H9 (cell line): Measurements from ENCODE around the gene ZNF248. TPM values are rescaled to one million over a fixed set of nuclear protein-coding genes. Genes with fewer than 3 reads are reported as not detected.

Source experiments
- DNase-seq: peaks from one replicate; pipeline ENCODE4 v3.0.0-alpha.2; 2017
- H2AFZ ChIP-seq: one replicate; pipeline ENCODE4 v1.6.1; 2013; ENCODE audit warnings: mild to moderate bottlenecking, low read length, control low read depth, moderate library complexity
- H2AK5ac ChIP-seq: 2 replicates; pipeline ENCODE4 v1.6.1; 2013; ENCODE audit warnings: low read length, control low read depth, mixed read lengths; ENCODE audit not compliant: insufficient read length
- H2BK120ac ChIP-seq: one replicate; pipeline ENCODE4 v1.6.1; 2013; ENCODE audit warnings: low read depth, mild to moderate bottlenecking, low read length, control low read depth, inconsistent platforms; ENCODE audit not compliant: poor library complexity, severe bottlenecking
- H2BK12ac ChIP-seq: 2 replicates; pipeline ENCODE4 v1.6.1; 2013; ENCODE audit warnings: low read length, control low read depth, mixed read lengths, low read depth; ENCODE audit not compliant: insufficient read length
- H2BK15ac ChIP-seq: 2 replicates; pipeline ENCODE4 v1.6.1; 2013; ENCODE audit warnings: low read depth, low read length, control low read depth
- H2BK20ac ChIP-seq: one replicate; pipeline ENCODE4 v1.6.1; 2013; ENCODE audit warnings: low read depth, mild to moderate bottlenecking, low read length, control low read depth, inconsistent platforms; ENCODE audit not compliant: poor library complexity, severe bottlenecking
- H2BK5ac ChIP-seq: 2 replicates; pipeline ENCODE4 v1.6.1; 2013; ENCODE audit warnings: low read length, control low read depth, mixed read lengths; ENCODE audit not compliant: insufficient read length
- H3K14ac ChIP-seq: 2 replicates; pipeline ENCODE4 v1.6.1; 2013; ENCODE audit warnings: low read length, control low read depth; ENCODE audit not compliant: insufficient read depth
- H3K18ac ChIP-seq: 2 replicates; pipeline ENCODE4 v1.6.1; 2013; ENCODE audit warnings: low read depth, mild to moderate bottlenecking, mixed read lengths, low read length, control low read depth; ENCODE audit not compliant: insufficient read length
- H3K23ac ChIP-seq: 2 replicates; pipeline ENCODE4 v1.6.1; 2013; ENCODE audit warnings: low read length, control low read depth, mixed read lengths, low read depth; ENCODE audit not compliant: insufficient read length
- H3K23me2 ChIP-seq: 2 replicates; pipeline ENCODE4 v1.6.1; 2013; ENCODE audit warnings: low read depth, mild to moderate bottlenecking, mixed read lengths, low read length, control low read depth; ENCODE audit not compliant: insufficient read length, poor library complexity, severe bottlenecking
- H3K27ac ChIP-seq: 2 replicates; pipeline ENCODE4 v1.5.1; 2013; ENCODE audit warnings: low read length, control low read depth, mixed read lengths, low read depth; ENCODE audit not compliant: insufficient read length
- H3K27me3 ChIP-seq: 2 replicates; pipeline ENCODE4 v1.6.1; 2013; ENCODE audit warnings: low read length, control low read depth, inconsistent platforms; ENCODE audit not compliant: insufficient read depth
- H3K4ac ChIP-seq: 2 replicates; pipeline ENCODE4 v1.6.1; 2013; ENCODE audit warnings: low read depth, mild to moderate bottlenecking, control low read depth, inconsistent platforms, low read length, moderate library complexity
- H3K4me1 ChIP-seq: 2 replicates; pipeline ENCODE4 v1.6.1; 2013; ENCODE audit warnings: low read length, control low read depth, inconsistent platforms; ENCODE audit not compliant: insufficient read depth
- H3K4me2 ChIP-seq: 2 replicates; pipeline ENCODE4 v1.6.1; 2013; ENCODE audit warnings: low read length, control low read depth, mixed read lengths; ENCODE audit not compliant: insufficient read length, insufficient read depth
- H3K56ac ChIP-seq: 2 replicates; pipeline ENCODE4 v1.6.1; 2013; ENCODE audit warnings: low read depth, mild to moderate bottlenecking, mixed read lengths, low read length, control low read depth; ENCODE audit not compliant: insufficient read length
- H3K79me1 ChIP-seq: 2 replicates; pipeline ENCODE4 v1.6.1; 2013; ENCODE audit warnings: low read depth, mild to moderate bottlenecking, moderate library complexity, low read length, control low read depth, inconsistent platforms; ENCODE audit not compliant: insufficient read depth, poor library complexity, severe bottlenecking
- H3K79me2 ChIP-seq: 2 replicates; pipeline ENCODE4 v1.6.1; 2013; ENCODE audit warnings: low read length, control low read depth, inconsistent platforms; ENCODE audit not compliant: insufficient read depth
- H3K9ac ChIP-seq: 2 replicates; pipeline ENCODE4 v1.6.1; 2013; ENCODE audit warnings: low read length, control low read depth, mixed read lengths; ENCODE audit not compliant: insufficient read length; ENCODE audit errors: extremely low read depth
- H3K9me3 ChIP-seq: one replicate; pipeline ENCODE4 v1.6.1; 2013; ENCODE audit warnings: low read depth, low read length, inconsistent platforms; ENCODE audit not compliant: control insufficient read depth
- H3T11ph ChIP-seq: one replicate; pipeline ENCODE4 v1.6.1; 2013; ENCODE audit warnings: mild to moderate bottlenecking, low read length, control low read depth, inconsistent platforms
- H4K20me1 ChIP-seq: one replicate; pipeline ENCODE4 v1.6.1; 2013; ENCODE audit not compliant: control insufficient read depth, insufficient read length, insufficient read depth
- H4K5ac ChIP-seq: 2 replicates; pipeline ENCODE4 v1.6.1; 2013; ENCODE audit warnings: low read depth, mild to moderate bottlenecking, mixed read lengths, low read length, control low read depth; ENCODE audit not compliant: insufficient read length
- H4K8ac ChIP-seq: replicated peaks from 2 replicates; pipeline ENCODE4 v1.6.1; 2013; ENCODE audit warnings: low read length, control low read depth, mixed read lengths, low read depth; ENCODE audit not compliant: insufficient read length
- H4K91ac ChIP-seq: 2 replicates; pipeline ENCODE4 v1.6.1; 2013; ENCODE audit warnings: low read depth, mild to moderate bottlenecking, moderate library complexity, mixed read lengths, low read length, control low read depth; ENCODE audit not compliant: insufficient read length
- H3K27ac Mint-ChIP-seq, 3 experiments: 2 replicates in 2 of 3; 3 replicates in 1 of 3; pipeline ENCODE4 v1.8.0; 2020 to 2021; ENCODE audit warnings: mixed read lengths in 3 of 3, mild to moderate bottlenecking in 1 of 3, moderate library complexity in 1 of 3
- H3K27me3 Mint-ChIP-seq: 2 replicates; pipeline ENCODE4 v1.8.0; 2021; ENCODE audit warnings: low read depth, mild to moderate bottlenecking, moderate library complexity, mixed read lengths
- H3K36me3 Mint-ChIP-seq, 3 experiments: 2 replicates in 2 of 3; 3 replicates in 1 of 3; pipeline ENCODE4 v1.8.0; 2020 to 2021; ENCODE audit warnings: low read depth in 3 of 3, mixed read lengths in 3 of 3; ENCODE audit not compliant: insufficient read depth in 1 of 3
- H3K4me1 Mint-ChIP-seq, 2 experiments: 2 replicates each; pipeline ENCODE4 v1.8.0; 2020; ENCODE audit warnings: mixed read lengths in 2 of 2
- H3K4me3 Mint-ChIP-seq, 2 experiments: 2 replicates in 1 of 2; 3 replicates in 1 of 2; pipeline ENCODE4 v1.8.0; 2020 to 2021; ENCODE audit warnings: mild to moderate bottlenecking in 2 of 2, mixed read lengths in 2 of 2, moderate library complexity in 1 of 2
- H3K9me3 Mint-ChIP-seq, 2 experiments: 2 replicates in 1 of 2; 3 replicates in 1 of 2; pipeline ENCODE4 v1.8.0; 2020; ENCODE audit warnings: mild to moderate bottlenecking in 2 of 2, mixed read lengths in 2 of 2, moderate library complexity in 1 of 2
- WGBS: extraction: QIAGEN DNeasy Blood & Tissue Kit; methylation state at CpG from one replicate; pipeline ENCODE4 v1.1.7; 2013; ENCODE audit warnings: missing lambda C conversion rate, low lambda C conversion rate, mixed read lengths; ENCODE audit not compliant: insufficient read length; ENCODE audit errors: extremely low coverage; 5-methylcytosine and 5-hydroxymethylcytosine counted together
- total RNA-seq: library from RNA; stranded (reverse); gene quantifications from 2 replicates; pipeline ENCODE4 v1.2.1, GENCODE V29; 2021
- TF ChIP-seq, protein P1 (sequence below): fragments of 200-600 bp; sonication (generic); conservative IDR thresholded peaks from 3 replicates; pipeline ENCODE4 v1.8.0; 2021; ENCODE audit warnings: antibody characterized with exemption, mild to moderate bottlenecking

Gene ZNF248
- total RNA-seq, 1 experiment from 2014 or later: 5.4 TPM

GRCh38 chr10:37737336-37737735, 120.1 kb downstream of the ZNF248 start:
- Histone ChIP-seq H2AFZ (no peak overlapping the region), H3K79me2 (no peaks in the 10 kb centered on the region), H3K27me3 (no peaks in the 10 kb centered on the region), H3K23me2 (no peaks in the 10 kb centered on the region), H2AK5ac (no peak overlapping the region), H3K14ac (no peak overlapping the region), H3K18ac (no peak overlapping the region), H3K23ac (no peak overlapping the region), H2BK5ac (no peak overlapping the region), H2BK20ac (no peak overlapping the region), H3K56ac (no peak overlapping the region), H4K5ac (no peak overlapping the region), H3K79me1 (no peaks in the 10 kb centered on the region), H3K9ac (no peak overlapping the region), H3T11ph (no peak overlapping the region), H4K20me1 (no peaks in the 10 kb centered on the region), H3K4ac (no peak overlapping the region), H3K9me3 (peaks cover 38% of the 10 kb centered on the region), H2BK12ac (no peak overlapping the region), H2BK15ac (no peak overlapping the region), H4K8ac (no peak overlapping the region), H4K91ac (no peak overlapping the region), H3K4me1 (no peaks in the 10 kb centered on the region), H3K4me2 (no peak overlapping the region), H2BK120ac (no peak overlapping the region), H3K27ac (no peak overlapping the region)
- no peak overlapping the region for H3K27ac Mint-ChIP-seq
- no peaks in the 10 kb centered on the region for H3K4me1 Mint-ChIP-seq
- no peak overlapping the region for H3K4me3 Mint-ChIP-seq
- no peak for DNase-seq
- no peaks in the 10 kb centered on the region; the same call in 1 of the 2 replicates for H3K27me3 Mint-ChIP-seq
- H3K9me3 Mint-ChIP-seq: peaks cover 88 to 91% of the 10 kb centered on the region in 2 experiments
- TF ChIP-seq, protein P1, sequence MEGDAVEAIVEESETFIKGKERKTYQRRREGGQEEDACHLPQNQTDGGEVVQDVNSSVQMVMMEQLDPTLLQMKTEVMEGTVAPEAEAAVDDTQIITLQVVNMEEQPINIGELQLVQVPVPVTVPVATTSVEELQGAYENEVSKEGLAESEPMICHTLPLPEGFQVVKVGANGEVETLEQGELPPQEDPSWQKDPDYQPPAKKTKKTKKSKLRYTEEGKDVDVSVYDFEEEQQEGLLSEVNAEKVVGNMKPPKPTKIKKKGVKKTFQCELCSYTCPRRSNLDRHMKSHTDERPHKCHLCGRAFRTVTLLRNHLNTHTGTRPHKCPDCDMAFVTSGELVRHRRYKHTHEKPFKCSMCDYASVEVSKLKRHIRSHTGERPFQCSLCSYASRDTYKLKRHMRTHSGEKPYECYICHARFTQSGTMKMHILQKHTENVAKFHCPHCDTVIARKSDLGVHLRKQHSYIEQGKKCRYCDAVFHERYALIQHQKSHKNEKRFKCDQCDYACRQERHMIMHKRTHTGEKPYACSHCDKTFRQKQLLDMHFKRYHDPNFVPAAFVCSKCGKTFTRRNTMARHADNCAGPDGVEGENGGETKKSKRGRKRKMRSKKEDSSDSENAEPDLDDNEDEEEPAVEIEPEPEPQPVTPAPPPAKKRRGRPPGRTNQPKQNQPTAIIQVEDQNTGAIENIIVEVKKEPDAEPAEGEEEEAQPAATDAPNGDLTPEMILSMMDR: no peak
- peaks cover 4 to 36% (median 4%) of the 10 kb centered on the region in 3 experiments; a peak in 6 of 7 replicates for H3K36me3 Mint-ChIP-seq
- no CpG with 5 or more reads among the region's 15 CpGs for WGBS
